Breast epithelium (tissue), 3 donors: Measurements from ENCODE around the gene MAU2.

Experiments
- POLR2A ChIP-seq: fragments of 450-650 bp; IDR thresholded peaks from one replicate; pipeline ENCODE4 v1.6.1; 2016; ENCODE audit warnings: antibody characterized with exemption, mild to moderate bottlenecking, moderate library complexity
- TF ChIP-seq, protein P1 (sequence below), 3 donors: fragments of 450-650 bp; IDR thresholded peaks; one replicate each; pipeline ENCODE4 v1.5.1; 2016 to 2017; ENCODE audit warnings: antibody characterized with exemption in 3 of 3, mild to moderate bottlenecking in 3 of 3, moderate library complexity in 3 of 3

DNA sequence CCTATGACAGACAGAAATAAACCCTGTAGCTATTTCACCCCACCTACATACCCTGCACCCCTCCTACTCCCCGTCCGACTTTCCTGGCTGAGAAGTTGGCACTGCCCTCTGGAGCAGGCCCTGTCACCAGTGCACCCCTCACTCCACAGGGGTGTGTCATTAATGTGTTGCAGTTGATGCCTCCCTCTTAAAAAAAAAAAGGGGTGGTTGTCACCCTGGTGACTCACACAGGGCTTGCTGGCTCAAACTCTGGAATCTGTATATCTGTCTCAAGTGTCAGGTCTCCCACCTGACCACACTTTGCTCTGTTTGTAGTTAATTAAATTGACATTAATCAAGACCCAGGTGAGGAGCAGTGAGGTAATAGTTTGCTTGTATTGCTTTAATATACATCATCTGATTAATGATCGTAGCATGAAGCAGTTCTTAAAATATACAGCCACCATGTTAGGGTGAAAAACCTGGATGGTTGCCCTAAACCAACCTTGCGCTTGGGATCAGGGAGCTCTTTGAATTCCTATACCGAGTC, 82.8 kb downstream of the MAU2 start:
- no peak for TF ChIP-seq POLR2A
- TF ChIP-seq, protein P1, sequence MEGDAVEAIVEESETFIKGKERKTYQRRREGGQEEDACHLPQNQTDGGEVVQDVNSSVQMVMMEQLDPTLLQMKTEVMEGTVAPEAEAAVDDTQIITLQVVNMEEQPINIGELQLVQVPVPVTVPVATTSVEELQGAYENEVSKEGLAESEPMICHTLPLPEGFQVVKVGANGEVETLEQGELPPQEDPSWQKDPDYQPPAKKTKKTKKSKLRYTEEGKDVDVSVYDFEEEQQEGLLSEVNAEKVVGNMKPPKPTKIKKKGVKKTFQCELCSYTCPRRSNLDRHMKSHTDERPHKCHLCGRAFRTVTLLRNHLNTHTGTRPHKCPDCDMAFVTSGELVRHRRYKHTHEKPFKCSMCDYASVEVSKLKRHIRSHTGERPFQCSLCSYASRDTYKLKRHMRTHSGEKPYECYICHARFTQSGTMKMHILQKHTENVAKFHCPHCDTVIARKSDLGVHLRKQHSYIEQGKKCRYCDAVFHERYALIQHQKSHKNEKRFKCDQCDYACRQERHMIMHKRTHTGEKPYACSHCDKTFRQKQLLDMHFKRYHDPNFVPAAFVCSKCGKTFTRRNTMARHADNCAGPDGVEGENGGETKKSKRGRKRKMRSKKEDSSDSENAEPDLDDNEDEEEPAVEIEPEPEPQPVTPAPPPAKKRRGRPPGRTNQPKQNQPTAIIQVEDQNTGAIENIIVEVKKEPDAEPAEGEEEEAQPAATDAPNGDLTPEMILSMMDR (IDR thresholded peaks at IDR 0.05) = no peak
